HepG2 (cell line): ENCODE results near the gene PANK4. TPM values are rescaled to one million over a fixed set of nuclear protein-coding genes. Genes with fewer than 3 reads are reported as not detected.
A peak's percentile ranks its signal among the peaks of the same experiment; 100 is the strongest.

Experiments used
- ATAC-seq: fragments of 200-7000 bp; cut with Tn5 transposase; 3 replicates; pipeline ENCODE4 v1.9.1; 2020; ENCODE audit warnings: mild to moderate bottlenecking, moderate library complexity
- BruUV-seq: library from RNA; stranded (reverse); fragments of 400-500 nt; replicated peaks from 2 replicates; lab custom pipeline; 2021; lab: Mats Ljungman, UMichigan
- CTCF ChIA-PET: fragments of 300-600 bp; formaldehyde crosslinking; extraction: SDS; loops from one replicate; lab custom pipeline; 2021; ENCODE audit warnings: low total read pairs, inconsistent platforms, low intra/inter-chr PET ratio; lab: Yijun Ruan, JAX
- POLR2A ChIA-PET: fragments of 350-600 bp; sonication (Branson Sonifier 250); formaldehyde crosslinking; loops from one replicate; lab custom pipeline; 2020; ENCODE audit warnings: antibody characterized with exemption, inconsistent platforms; lab: Yijun Ruan, JAX
- DNase-seq: peaks from one replicate; pipeline ENCODE4 v3.0.0-alpha.2; 2015; ENCODE audit warnings: low spot score
- FAIRE-seq: peaks from 3 replicates; lab custom pipeline; 2011; peaks lifted over from hg19 to GRCh38; lab: Jason Lieb, UNC
- H2AFZ ChIP-seq: one replicate; pipeline ENCODE4 v1.6.1; 2011; ENCODE audit warnings: low read length, inconsistent platforms
- H3K27ac ChIP-seq: fragments of 300-600 bp; 3 replicates; pipeline ENCODE4 v1.8.0; 2011; ENCODE audit warnings: mixed run types, mild to moderate bottlenecking, mixed read lengths, low read length, inconsistent platforms; ENCODE audit not compliant: insufficient read depth; ENCODE audit errors: extremely low read length
- H3K27me3 ChIP-seq, 2 experiments: fragments of 200-600 bp in 1 of 2; 2 replicates in 1 of 2; 3 replicates in 1 of 2; pipeline versions ENCODE4 v1.6.0 to v1.8.0; 2011; ENCODE audit warnings: low read length in 2 of 2, mild to moderate bottlenecking in 2 of 2, moderate library complexity in 2 of 2, inconsistent platforms in 1 of 2; ENCODE audit not compliant: insufficient read depth in 2 of 2, control insufficient read depth in 1 of 2
- H3K36me3 ChIP-seq, 2 experiments: fragments of 200-600 bp in 1 of 2; replicated peaks in 1 of 2; 2 replicates in 1 of 2; 3 replicates in 1 of 2; pipeline versions ENCODE4 v1.5.1 to v1.8.0; 2011; ENCODE audit warnings: low read length in 2 of 2, inconsistent platforms in 1 of 2; ENCODE audit not compliant: insufficient read depth in 2 of 2, control insufficient read depth in 1 of 2
- H3K4me1 ChIP-seq: 2 replicates; pipeline ENCODE4 v1.5.1; 2012; ENCODE audit warnings: low read length, inconsistent platforms; ENCODE audit not compliant: insufficient read depth
- H3K4me2 ChIP-seq: 2 replicates; pipeline ENCODE4 v1.6.0; 2011; ENCODE audit warnings: low read depth, low read length, inconsistent platforms
- H3K4me3 ChIP-seq, 3 experiments: fragments of 200-600 bp in 1 of 3; sonication (generic), shearing (Covaris generic) in 1 of 3; replicated peaks in 1 of 3; 2 replicates each; pipeline ENCODE4 v1.5.1; 2011 to 2016; ENCODE audit warnings: low read length in 3 of 3, inconsistent platforms in 2 of 3, low read depth in 2 of 3, mild to moderate bottlenecking in 2 of 3, control low read depth in 1 of 3, mixed read lengths in 1 of 3; ENCODE audit not compliant: insufficient read depth in 1 of 3
- H3K79me2 ChIP-seq: one replicate; pipeline ENCODE4 v1.6.1; 2011; ENCODE audit warnings: low read length, inconsistent platforms; ENCODE audit not compliant: insufficient read depth
- H3K9ac ChIP-seq: 2 replicates; pipeline ENCODE4 v1.6.0; 2011; ENCODE audit warnings: mild to moderate bottlenecking, low read depth, low read length, inconsistent platforms; ENCODE audit not compliant: insufficient read depth
- H3K9me3 ChIP-seq: 2 replicates; pipeline ENCODE4 v1.5.1; 2012; ENCODE audit warnings: mild to moderate bottlenecking, low read length
- H4K20me1 ChIP-seq: 2 replicates; pipeline ENCODE4 v1.6.0; 2011; ENCODE audit warnings: inconsistent platforms, mild to moderate bottlenecking, low read length, moderate library complexity; ENCODE audit not compliant: insufficient read depth
- BCL6 ChIP-seq: IDR thresholded peaks from 2 replicates; pipeline ENCODE4 v1.6.1; 2016; ENCODE audit warnings: missing genetic modification reagents, missing compliant biosample characterization
- CEBPB ChIP-seq: IDR thresholded peaks from 2 replicates; pipeline ENCODE4 v1.6.1; 2011; ENCODE audit warnings: low read depth, low read length, improper control_type of control experiment, borderline replicate concordance
- FOSL2 ChIP-seq: sonication (generic); formaldehyde crosslinking; IDR thresholded peaks from 2 replicates; pipeline ENCODE4 v1.4.0; 2020; ENCODE audit warnings: missing genetic modification reagents
- FOXC1 ChIP-seq: sonication (generic); formaldehyde crosslinking; IDR thresholded peaks from 2 replicates; pipeline ENCODE4 v1.8.0; 2022; ENCODE audit warnings: mild to moderate bottlenecking, missing genetic modification reagents, borderline replicate concordance
- GATAD2A ChIP-seq: IDR thresholded peaks from 2 replicates; pipeline ENCODE4 v1.6.1; 2016
- HDAC1 ChIP-seq: sonication (generic); formaldehyde crosslinking; IDR thresholded peaks from 2 replicates; pipeline ENCODE4 v1.5.1; 2020; ENCODE audit warnings: mild to moderate bottlenecking, missing genetic modification reagents
- HNRNPLL ChIP-seq: fragments of 200-400 bp; formaldehyde crosslinking; IDR thresholded peaks from 2 replicates; pipeline ENCODE4 v1.6.1; 2017; ENCODE audit warnings: mild to moderate bottlenecking, low read depth, low read length; ENCODE audit not compliant: poor library complexity, severe bottlenecking
- SMAD9 ChIP-seq: sonication (generic); formaldehyde crosslinking; IDR thresholded peaks from 2 replicates; pipeline ENCODE4 v1.5.1; 2020; ENCODE audit warnings: mild to moderate bottlenecking, missing genetic modification reagents
- TEAD3 ChIP-seq: optimal IDR thresholded peaks from 2 replicates; pipeline ENCODE3; 2016; ENCODE audit warnings: borderline replicate concordance
- ZKSCAN1 ChIP-seq: fragments of 150-350 bp; IDR thresholded peaks from 2 replicates; pipeline ENCODE4 v1.6.1; 2014; ENCODE audit warnings: low read length
- ZNF101 ChIP-seq: sonication (generic); formaldehyde crosslinking; IDR thresholded peaks from 2 replicates; pipeline ENCODE4 v1.4.0; 2020; ENCODE audit warnings: mild to moderate bottlenecking, low read depth, missing genetic modification reagents, borderline replicate concordance
- ZNF207 ChIP-seq: fragments of 450-650 bp; IDR thresholded peaks from 2 replicates; pipeline ENCODE4 v1.6.1; 2016; ENCODE audit warnings: antibody characterized with exemption, borderline replicate concordance
- ZNF367 ChIP-seq: sonication (generic); formaldehyde crosslinking; IDR thresholded peaks from 2 replicates; pipeline ENCODE4 v1.4.0; 2020; ENCODE audit warnings: missing genetic modification reagents, borderline replicate concordance
- ZNF589 ChIP-seq: sonication (generic); formaldehyde crosslinking; conservative IDR thresholded peaks from 2 replicates; pipeline ENCODE4 v1.8.0; 2022; ENCODE audit warnings: mild to moderate bottlenecking, moderate library complexity, missing genetic modification reagents
- ZNF614 ChIP-seq: IDR thresholded peaks from 2 replicates; pipeline ENCODE4 v1.6.1; 2018; ENCODE audit warnings: missing biosample characterization, missing genetic modification reagents, inconsistent platforms, borderline replicate concordance
- ZNF616 ChIP-seq: sonication (generic); formaldehyde crosslinking; IDR thresholded peaks from 2 replicates; pipeline ENCODE4 v1.5.0; 2020; ENCODE audit warnings: low read depth, mild to moderate bottlenecking, missing genetic modification reagents
- ZNF703 ChIP-seq: sonication (generic); formaldehyde crosslinking; IDR thresholded peaks from 2 replicates; pipeline ENCODE4 v1.5.1; 2020; ENCODE audit warnings: missing genetic modification reagents, mild to moderate bottlenecking, moderate library complexity, borderline replicate concordance
- ZNF761 ChIP-seq: sonication (generic); formaldehyde crosslinking; conservative IDR thresholded peaks from 2 replicates; pipeline ENCODE4 v1.4.0; 2020; ENCODE audit warnings: mild to moderate bottlenecking, missing genetic modification reagents
- WGBS: methylation state at CpG from one replicate; pipeline ENCODE4 v1.1.6; 2017; ENCODE audit warnings: low lambda C conversion rate; 5-methylcytosine and 5-hydroxymethylcytosine counted together
- in situ Hi-C: cut with HindIII; loops from 2 replicates; pipeline ENCODE4 v1.10.0; 2017; ENCODE audit warnings: low pct_unique_long_range_greater_than_20kb; ENCODE audit not compliant: extremely low pct_ligation_motif_present
- intact Hi-C: fragments of 100-400 bp; cut with micrococcal nuclease; formaldehyde crosslinking; loops from one replicate; pipeline ENCODE4 v1.10.0; 2022; ENCODE audit not compliant: unreplicated experiment
- polyA plus RNA-seq, 8 experiments: library from polyadenylated mRNA; depleted of rRNA in 3 of 8; stranded (reverse) in 7 of 8; unstranded in 1 of 8; fragments of >200 nt; fragmentation: Illumina TruSeq in 4 of 8; extraction: Trizol in 4 of 8; gene quantifications; 2 replicates each; pipeline versions ENCODE4 v1.2.1 to v1.2.3, GENCODE V29; 2011 to 2016; ENCODE audit warnings: low read depth in 4 of 8, missing spikeins in 1 of 8, mixed read lengths in 1 of 8; ENCODE audit not compliant: insufficient read depth in 1 of 8
- total RNA-seq, 5 experiments: library from RNA; depleted of rRNA; stranded (reverse); fragments of >200 nt; fragmentation: Illumina TruSeq; extraction: Trizol; gene quantifications; 2 replicates each; pipeline ENCODE4 v1.2.3, GENCODE V29; 2016; ENCODE audit warnings: low read depth in 1 of 5
- TF ChIP-seq, protein P1 (sequence below): sonication (generic); formaldehyde crosslinking; IDR thresholded peaks from 2 replicates; pipeline ENCODE4 v1.4.0; 2020; ENCODE audit warnings: missing genetic modification reagents
- TF ChIP-seq, protein P2 (sequence below): sonication (generic); formaldehyde crosslinking; IDR thresholded peaks from 2 replicates; pipeline ENCODE4 v1.8.1; 2023; ENCODE audit warnings: mild to moderate bottlenecking, missing genetic modification reagents, borderline replicate concordance
- TF ChIP-seq, protein P3 (sequence below): sonication (generic); formaldehyde crosslinking; IDR thresholded peaks from 2 replicates; pipeline ENCODE4 v1.8.1; 2023; ENCODE audit warnings: mild to moderate bottlenecking, missing genetic modification reagents

Gene PANK4
- total and polyA plus RNA-seq, 2 of the 13 experiments (the other 11 are each of a cell fraction or from before 2014, with no cell fraction given): 17.4 to 19.3 TPM

DNA sequence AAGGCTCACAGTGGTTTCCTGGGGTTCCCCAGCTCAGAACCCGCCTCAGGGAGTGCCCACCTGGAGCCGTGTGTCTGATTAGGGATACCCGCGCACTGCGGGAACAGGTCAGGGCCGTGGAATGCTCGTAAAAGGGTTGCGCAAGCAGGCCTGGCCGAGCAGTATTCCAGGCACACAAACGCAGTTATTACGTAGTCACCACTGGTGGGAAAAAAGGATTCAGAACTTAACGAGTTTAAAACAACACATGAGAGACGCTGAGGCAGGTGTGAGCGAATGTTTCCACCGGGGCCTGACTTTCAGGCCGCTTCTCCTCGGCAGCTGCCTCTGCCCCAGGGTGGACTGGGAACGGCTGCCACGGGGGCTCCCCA, 32.1 kb downstream of the PANK4 start:
- Histone ChIP-seq H3K9me3 (no peaks in the 10 kb centered on the region), H3K27me3 (peaks cover 41 to 79% of the 10 kb centered on the region in 2 experiments), H3K4me3 (no peak overlapping the region), H3K79me2 (no peaks in the 10 kb centered on the region), H3K4me1 (peaks cover 32% of the 10 kb centered on the region), H3K4me2 (no peak overlapping the region; the same call in 1 of the 2 replicates), H3K9ac (no peak overlapping the region), H3K36me3 (no peaks in the 10 kb centered on the region), H4K20me1 (no peaks in the 10 kb centered on the region), H3K27ac (no peak overlapping the region), H2AFZ (no peak overlapping the region)
- CTCF ChIA-PET: no interaction called here
- peak; percentile 17; the same call in 2 of the 3 replicates for ATAC-seq
- intact Hi-C loops: no loop called here
- in situ Hi-C loops: no loop called here
- FAIRE-seq: no peak
- DNase-seq: peak; percentile 28
- BruUV-seq: no TSS peak
- POLR2A ChIA-PET: no interaction called here
- 4% methylated on average over 13 of the region's 19 CpGs for WGBS
- TF ChIP-seq FOXC1 (CRISPR knock-in tag) (no peak), ZNF616 (CRISPR knock-in tag) (no peak), CEBPB (peak; percentile 96), SMAD9 (no peak), ZNF614 (CRISPR knock-in tag) (no peak), BCL6 (CRISPR knock-in tag) (0 out of 2 replicates have a peak, but pooled peaks have one; percentile 16), ZNF703 (CRISPR knock-in tag) (no peak), TEAD3 (CRISPR knock-in tag) (peak; percentile 47), ZNF761 (CRISPR knock-in tag) (no peak), ZNF589 (CRISPR knock-in tag) (no peak), ZNF101 (CRISPR knock-in tag) (no peak), GATAD2A (CRISPR knock-in tag) (0 out of 2 replicates have a peak, but pooled peaks have one; percentile 25), ZNF207 (no peak), HDAC1 (CRISPR knock-in tag) (peak; percentile 16; the same call in 1 of the 2 replicates), ZKSCAN1 (no peak), FOSL2 (CRISPR knock-in tag) (0 out of 2 replicates have a peak, but pooled peaks have one; percentile 29), HNRNPLL (peak; percentile 20), ZNF367 (CRISPR knock-in tag) (no peak)
- TF ChIP-seq, protein P1, sequence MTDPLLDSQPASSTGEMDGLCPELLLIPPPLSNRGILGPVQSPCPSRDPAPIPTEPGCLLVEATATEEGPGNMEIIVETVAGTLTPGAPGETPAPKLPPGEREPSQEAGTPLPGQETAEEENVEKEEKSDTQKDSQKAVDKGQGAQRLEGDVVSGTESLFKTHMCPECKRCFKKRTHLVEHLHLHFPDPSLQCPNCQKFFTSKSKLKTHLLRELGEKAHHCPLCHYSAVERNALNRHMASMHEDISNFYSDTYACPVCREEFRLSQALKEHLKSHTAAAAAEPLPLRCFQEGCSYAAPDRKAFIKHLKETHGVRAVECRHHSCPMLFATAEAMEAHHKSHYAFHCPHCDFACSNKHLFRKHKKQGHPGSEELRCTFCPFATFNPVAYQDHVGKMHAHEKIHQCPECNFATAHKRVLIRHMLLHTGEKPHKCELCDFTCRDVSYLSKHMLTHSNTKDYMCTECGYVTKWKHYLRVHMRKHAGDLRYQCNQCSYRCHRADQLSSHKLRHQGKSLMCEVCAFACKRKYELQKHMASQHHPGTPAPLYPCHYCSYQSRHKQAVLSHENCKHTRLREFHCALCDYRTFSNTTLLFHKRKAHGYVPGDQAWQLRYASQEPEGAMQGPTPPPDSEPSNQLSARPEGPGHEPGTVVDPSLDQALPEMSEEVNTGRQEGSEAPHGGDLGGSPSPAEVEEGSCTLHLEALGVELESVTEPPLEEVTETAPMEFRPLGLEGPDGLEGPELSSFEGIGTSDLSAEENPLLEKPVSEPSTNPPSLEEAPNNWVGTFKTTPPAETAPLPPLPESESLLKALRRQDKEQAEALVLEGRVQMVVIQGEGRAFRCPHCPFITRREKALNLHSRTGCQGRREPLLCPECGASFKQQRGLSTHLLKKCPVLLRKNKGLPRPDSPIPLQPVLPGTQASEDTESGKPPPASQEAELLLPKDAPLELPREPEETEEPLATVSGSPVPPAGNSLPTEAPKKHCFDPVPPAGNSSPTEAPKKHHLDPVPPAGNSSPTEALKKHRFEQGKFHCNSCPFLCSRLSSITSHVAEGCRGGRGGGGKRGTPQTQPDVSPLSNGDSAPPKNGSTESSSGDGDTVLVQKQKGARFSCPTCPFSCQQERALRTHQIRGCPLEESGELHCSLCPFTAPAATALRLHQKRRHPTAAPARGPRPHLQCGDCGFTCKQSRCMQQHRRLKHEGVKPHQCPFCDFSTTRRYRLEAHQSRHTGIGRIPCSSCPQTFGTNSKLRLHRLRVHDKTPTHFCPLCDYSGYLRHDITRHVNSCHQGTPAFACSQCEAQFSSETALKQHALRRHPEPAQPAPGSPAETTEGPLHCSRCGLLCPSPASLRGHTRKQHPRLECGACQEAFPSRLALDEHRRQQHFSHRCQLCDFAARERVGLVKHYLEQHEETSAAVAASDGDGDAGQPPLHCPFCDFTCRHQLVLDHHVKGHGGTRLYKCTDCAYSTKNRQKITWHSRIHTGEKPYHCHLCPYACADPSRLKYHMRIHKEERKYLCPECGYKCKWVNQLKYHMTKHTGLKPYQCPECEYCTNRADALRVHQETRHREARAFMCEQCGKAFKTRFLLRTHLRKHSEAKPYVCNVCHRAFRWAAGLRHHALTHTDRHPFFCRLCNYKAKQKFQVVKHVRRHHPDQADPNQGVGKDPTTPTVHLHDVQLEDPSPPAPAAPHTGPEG (CRISPR knock-in tag): no peak
- TF ChIP-seq, protein P2, sequence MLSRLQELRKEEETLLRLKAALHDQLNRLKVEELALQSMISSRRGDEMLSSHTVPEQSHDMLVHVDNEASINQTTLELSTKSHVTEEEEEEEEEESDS (CRISPR knock-in tag): no peak
- TF ChIP-seq, protein P3, sequence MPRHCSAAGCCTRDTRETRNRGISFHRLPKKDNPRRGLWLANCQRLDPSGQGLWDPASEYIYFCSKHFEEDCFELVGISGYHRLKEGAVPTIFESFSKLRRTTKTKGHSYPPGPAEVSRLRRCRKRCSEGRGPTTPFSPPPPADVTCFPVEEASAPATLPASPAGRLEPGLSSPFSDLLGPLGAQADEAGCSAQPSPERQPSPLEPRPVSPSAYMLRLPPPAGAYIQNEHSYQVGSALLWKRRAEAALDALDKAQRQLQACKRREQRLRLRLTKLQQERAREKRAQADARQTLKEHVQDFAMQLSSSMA (CRISPR knock-in tag): no peak
